Measurements from ENCODE around the gene RANBP17.

The RANBP17 gene

GRCh38 chr5:170846416-170846815, 15.4 kb upstream of the RANBP17 start:
- no peak overlapping the region for H3K4me3 ChIP-seq (ENCODE audit: low read depth, low read length)
- no peaks in the 10 kb centered on the region for H3K36me3 ChIP-seq (ENCODE audit: control insufficient read depth, insufficient read depth, low read length)
- H3K9me3 ChIP-seq (ENCODE audit: control insufficient read depth, insufficient read depth, low read length) = no peaks in the 10 kb centered on the region
- no peaks in the 10 kb centered on the region for H3K27me3 ChIP-seq (ENCODE audit: control insufficient read depth, insufficient read depth, low read length)
- no peaks in the 10 kb centered on the region for H3K4me1 ChIP-seq (ENCODE audit: control insufficient read depth, insufficient read depth, low read length)
- H3K9ac ChIP-seq (ENCODE audit: low read depth, low read length) = no peak overlapping the region

- Histone ChIP-seq H3K4me1 (ENCODE audit: control insufficient read depth, insufficient read depth, low read length) (no peaks in the 10 kb centered on the region), H3K9me3 (ENCODE audit: control insufficient read depth, insufficient read depth, low read length) (no peaks in the 10 kb centered on the region), H3K4me3 (ENCODE audit: low read depth, low read length) (no peak overlapping the region), H3K36me3 (ENCODE audit: control insufficient read depth, insufficient read depth, low read length) (no peaks in the 10 kb centered on the region), H3K9ac (ENCODE audit: low read depth, low read length) (no peak overlapping the region), H3K27me3 (ENCODE audit: control insufficient read depth, insufficient read depth, low read length) (no peaks in the 10 kb centered on the region)
Measured at GRCh38 chr5:170846846-170847245, 15.0 kb upstream of the RANBP17 start.

- Histone ChIP-seq H3K27me3 (ENCODE audit: control insufficient read depth, insufficient read depth, low read length) (no peaks in the 10 kb centered on the region), H3K4me1 (ENCODE audit: control insufficient read depth, insufficient read depth, low read length) (no peaks in the 10 kb centered on the region), H3K9me3 (ENCODE audit: control insufficient read depth, insufficient read depth, low read length) (no peaks in the 10 kb centered on the region), H3K9ac (ENCODE audit: low read depth, low read length) (no peak overlapping the region), H3K36me3 (ENCODE audit: control insufficient read depth, insufficient read depth, low read length) (no peaks in the 10 kb centered on the region), H3K4me3 (ENCODE audit: low read depth, low read length) (no peak overlapping the region)
Measured at GRCh38 chr5:170848033-170848432, 13.8 kb upstream of the RANBP17 start.

GRCh38 chr5:170849374-170849773, 12.4 kb upstream of the RANBP17 start:
- no peaks in the 10 kb centered on the region for H3K27me3 ChIP-seq (ENCODE audit: control insufficient read depth, insufficient read depth, low read length)
- no peaks in the 10 kb centered on the region for H3K4me1 ChIP-seq (ENCODE audit: control insufficient read depth, insufficient read depth, low read length)
- no peak overlapping the region for H3K9ac ChIP-seq (ENCODE audit: low read depth, low read length)
- H3K9me3 ChIP-seq (ENCODE audit: control insufficient read depth, insufficient read depth, low read length) = no peaks in the 10 kb centered on the region
- H3K4me3 ChIP-seq (ENCODE audit: low read depth, low read length) = no peak overlapping the region
- no peaks in the 10 kb centered on the region for H3K36me3 ChIP-seq (ENCODE audit: control insufficient read depth, insufficient read depth, low read length)

GRCh38 chr5:170854566-170854965, 7.3 kb upstream of the RANBP17 start:
- no peaks in the 10 kb centered on the region for H3K4me1 ChIP-seq (ENCODE audit: control insufficient read depth, insufficient read depth, low read length)
- no peaks in the 10 kb centered on the region for H3K27me3 ChIP-seq (ENCODE audit: control insufficient read depth, insufficient read depth, low read length)
- H3K36me3 ChIP-seq (ENCODE audit: control insufficient read depth, insufficient read depth, low read length) = no peaks in the 10 kb centered on the region
- no peak overlapping the region for H3K4me3 ChIP-seq (ENCODE audit: low read depth, low read length)
- no peak overlapping the region for H3K9ac ChIP-seq (ENCODE audit: low read depth, low read length)
- H3K9me3 ChIP-seq (ENCODE audit: control insufficient read depth, insufficient read depth, low read length) = no peaks in the 10 kb centered on the region

GRCh38 chr5:170857066-170857465, 4.8 kb upstream of the RANBP17 start:
- Histone ChIP-seq H3K36me3 (ENCODE audit: control insufficient read depth, insufficient read depth, low read length) (no peaks in the 10 kb centered on the region), H3K27me3 (ENCODE audit: control insufficient read depth, insufficient read depth, low read length) (no peaks in the 10 kb centered on the region), H3K4me3 (ENCODE audit: low read depth, low read length) (no peak overlapping the region), H3K9ac (ENCODE audit: low read depth, low read length) (no peak overlapping the region), H3K4me1 (ENCODE audit: control insufficient read depth, insufficient read depth, low read length) (no peaks in the 10 kb centered on the region), H3K9me3 (ENCODE audit: control insufficient read depth, insufficient read depth, low read length) (peaks cover 9% of the 10 kb centered on the region)

GRCh38 chr5:170860415-170860814, 1.4 kb upstream of the RANBP17 start:
- H3K4me1 ChIP-seq (ENCODE audit: control insufficient read depth, insufficient read depth, low read length) = peaks cover 9% of the 10 kb centered on the region
- no peak overlapping the region for H3K4me3 ChIP-seq (ENCODE audit: low read depth, low read length)

GRCh38 chr5:170860818-170861666, 776 bp upstream of the RANBP17 start:
- H3K36me3 ChIP-seq (ENCODE audit: control insufficient read depth, insufficient read depth, low read length) = no peaks in the 10 kb centered on the region
- H3K27me3 ChIP-seq (ENCODE audit: control insufficient read depth, insufficient read depth, low read length) = peaks cover 10% of the 10 kb centered on the region
- no peak overlapping the region for H3K9ac ChIP-seq (ENCODE audit: low read depth, low read length)
- peaks cover 9% of the 10 kb centered on the region for H3K4me1 ChIP-seq (ENCODE audit: control insufficient read depth, insufficient read depth, low read length)
- H3K4me3 ChIP-seq (ENCODE audit: low read depth, low read length) = peak overlapping the region; percentile 24
- peaks cover 9% of the 10 kb centered on the region for H3K9me3 ChIP-seq (ENCODE audit: control insufficient read depth, insufficient read depth, low read length)

More at GRCh38 chr5:170860415-170860814, 1.4 kb upstream of the RANBP17 start:
- H3K9me3 ChIP-seq (ENCODE audit: control insufficient read depth, insufficient read depth, low read length) = peaks cover 9% of the 10 kb centered on the region
- H3K9ac ChIP-seq (ENCODE audit: low read depth, low read length) = no peak overlapping the region
- H3K36me3 ChIP-seq (ENCODE audit: control insufficient read depth, insufficient read depth, low read length) = no peaks in the 10 kb centered on the region
- H3K27me3 ChIP-seq (ENCODE audit: control insufficient read depth, insufficient read depth, low read length) = peaks cover 10% of the 10 kb centered on the region

- H3K9ac ChIP-seq (ENCODE audit: low read depth, low read length) = no peak overlapping the region
- no peaks in the 10 kb centered on the region for H3K36me3 ChIP-seq (ENCODE audit: control insufficient read depth, insufficient read depth, low read length)
- peaks cover 10% of the 10 kb centered on the region for H3K27me3 ChIP-seq (ENCODE audit: control insufficient read depth, insufficient read depth, low read length)
- H3K9me3 ChIP-seq (ENCODE audit: control insufficient read depth, insufficient read depth, low read length) = peaks cover 9% of the 10 kb centered on the region
- peaks cover 9% of the 10 kb centered on the region for H3K4me1 ChIP-seq (ENCODE audit: control insufficient read depth, insufficient read depth, low read length)
- H3K4me3 ChIP-seq (ENCODE audit: low read depth, low read length) = peak overlapping the region; percentile 24
Measured at GRCh38 chr5:170861667-170861916, 226 bp upstream of the RANBP17 start.

GRCh38 chr5:170863646-170864045, 1.8 kb downstream of the RANBP17 start:
- Histone ChIP-seq H3K9me3 (ENCODE audit: control insufficient read depth, insufficient read depth, low read length) (peaks cover 9% of the 10 kb centered on the region), H3K27me3 (ENCODE audit: control insufficient read depth, insufficient read depth, low read length) (peaks cover 10% of the 10 kb centered on the region), H3K4me1 (ENCODE audit: control insufficient read depth, insufficient read depth, low read length) (peaks cover 15% of the 10 kb centered on the region), H3K36me3 (ENCODE audit: control insufficient read depth, insufficient read depth, low read length) (no peaks in the 10 kb centered on the region), H3K4me3 (ENCODE audit: low read depth, low read length) (no peak overlapping the region), H3K9ac (ENCODE audit: low read depth, low read length) (no peak overlapping the region)

GRCh38 chr5:170865622-170866021, 3.8 kb downstream of the RANBP17 start:
- no peak overlapping the region for H3K9ac ChIP-seq (ENCODE audit: low read depth, low read length)
- no peak overlapping the region for H3K4me3 ChIP-seq (ENCODE audit: low read depth, low read length)
- peaks cover 5% of the 10 kb centered on the region for H3K9me3 ChIP-seq (ENCODE audit: control insufficient read depth, insufficient read depth, low read length)
- H3K27me3 ChIP-seq (ENCODE audit: control insufficient read depth, insufficient read depth, low read length) = peaks cover 10% of the 10 kb centered on the region
- H3K4me1 ChIP-seq (ENCODE audit: control insufficient read depth, insufficient read depth, low read length) = peaks cover 15% of the 10 kb centered on the region
- no peaks in the 10 kb centered on the region for H3K36me3 ChIP-seq (ENCODE audit: control insufficient read depth, insufficient read depth, low read length)

GRCh38 chr5:170867825-170868224, 6.0 kb downstream of the RANBP17 start:
- Histone ChIP-seq H3K27me3 (ENCODE audit: control insufficient read depth, insufficient read depth, low read length) (peaks cover 8% of the 10 kb centered on the region), H3K4me1 (ENCODE audit: control insufficient read depth, insufficient read depth, low read length) (peaks cover 13% of the 10 kb centered on the region), H3K36me3 (ENCODE audit: control insufficient read depth, insufficient read depth, low read length) (no peaks in the 10 kb centered on the region), H3K9me3 (ENCODE audit: control insufficient read depth, insufficient read depth, low read length) (no peaks in the 10 kb centered on the region), H3K9ac (ENCODE audit: low read depth, low read length) (no peak overlapping the region), H3K4me3 (ENCODE audit: low read depth, low read length) (no peak overlapping the region)
